ENCODE data around the gene KHDC1L.
"Not testable (repeated sequence)": the region's sequence is repeated elsewhere in the genome, so short reads cannot be mapped to it uniquely, and the experiment has no call there.

The KHDC1L gene

DNA sequence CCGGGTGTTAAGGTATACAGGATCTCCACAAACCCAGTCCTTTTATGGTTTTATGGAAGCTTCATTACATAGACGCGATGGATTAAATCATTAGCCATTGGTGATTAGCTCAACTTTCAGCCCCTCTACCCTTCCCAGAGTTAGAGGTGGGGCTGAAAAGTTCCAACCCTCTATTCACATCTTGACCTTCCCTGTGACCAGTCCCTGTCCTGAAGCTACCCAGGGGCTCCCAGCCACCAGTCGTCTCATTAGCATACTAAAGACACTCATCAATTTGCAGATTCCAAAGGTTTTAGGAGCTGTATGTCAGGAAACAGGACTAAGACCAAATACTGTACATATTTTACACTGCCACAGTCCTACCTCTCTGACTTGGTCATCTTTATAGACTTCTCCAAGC is 21.0 kb downstream of the KHDC1L start:
- DNase-seq: no peak

DNA sequence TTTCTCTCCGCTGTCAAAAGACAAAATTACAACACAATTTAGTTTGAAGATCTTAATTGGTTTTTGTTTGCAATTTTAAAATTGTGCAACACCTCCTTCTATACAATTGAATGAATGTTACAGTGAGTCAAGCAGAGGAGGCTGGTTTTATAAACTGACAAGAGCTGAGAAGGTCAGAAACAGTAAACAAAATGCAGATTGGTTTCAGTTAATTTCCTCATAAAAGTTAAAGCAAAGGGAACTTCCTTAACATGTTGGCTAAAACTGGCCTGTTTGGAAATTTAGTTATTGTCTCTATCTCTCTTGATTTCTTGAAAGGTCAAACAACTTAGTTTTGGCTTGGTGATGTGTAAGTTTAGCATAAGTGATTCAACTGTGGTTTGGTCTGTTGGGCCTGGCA is 22.2 kb downstream of the KHDC1L start:
- no peak for DNase-seq

DNA sequence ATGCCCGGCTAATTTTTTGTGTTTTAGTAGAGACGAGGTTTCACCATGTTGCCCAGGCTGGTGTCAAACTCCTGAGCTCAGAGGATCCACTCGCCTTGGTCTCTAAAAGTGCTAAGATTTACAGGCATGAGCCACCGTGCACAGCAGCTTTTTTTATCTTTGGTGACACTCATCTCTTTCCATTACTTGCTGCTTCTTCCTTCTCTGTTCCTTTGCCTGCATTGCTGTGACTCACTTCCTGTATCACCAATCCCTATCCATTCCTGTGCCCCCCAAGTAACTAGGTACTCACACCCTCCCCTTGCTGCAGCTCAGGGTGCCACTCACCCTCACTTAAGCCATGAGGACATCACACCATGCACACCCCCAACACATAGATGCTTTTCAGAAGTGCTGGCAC is 24.6 kb downstream of the KHDC1L start:
- DNase-seq: no peak

GRCh38 chr6:73200247-73200646 is 25.0 kb downstream of the KHDC1L start:
- DNase-seq: no peak

- DNase-seq: no peak
Observed at GRCh38 chr6:73194744-73195143, 30.6 kb downstream of the KHDC1L start.

- not testable (repeated sequence) for DNase-seq
Observed at GRCh38 chr6:73193302-73193701, 32.0 kb downstream of the KHDC1L start.

DNA sequence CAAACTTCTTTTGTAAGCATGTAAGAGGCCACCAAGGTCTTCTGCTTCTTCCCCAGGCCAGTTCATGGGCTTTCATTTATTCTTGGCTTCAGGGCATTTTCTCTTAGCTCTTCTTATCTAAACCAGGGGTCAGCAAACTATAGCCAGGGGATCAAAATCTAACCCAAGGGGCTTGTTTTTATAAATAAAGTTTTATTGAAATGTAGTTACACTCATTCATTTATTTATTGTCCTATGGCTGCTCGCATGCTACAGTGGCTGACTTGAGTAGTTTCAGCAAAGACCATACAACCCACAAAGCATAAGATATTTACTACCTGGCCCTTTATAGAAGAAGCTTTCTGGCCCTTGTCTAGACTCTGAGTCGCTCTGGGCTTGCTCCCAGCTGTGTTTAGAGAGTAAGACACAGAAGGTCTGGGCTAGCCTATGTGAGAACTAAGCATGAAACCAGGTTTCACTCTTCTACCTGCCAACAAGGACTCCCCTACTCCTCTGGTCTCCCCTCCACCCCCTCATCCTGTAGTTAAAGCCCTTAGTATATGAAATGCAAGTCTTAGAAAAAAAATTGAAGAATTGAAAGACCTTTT is 43.2 kb downstream of the KHDC1L start:
- no peak for DNase-seq

DNA sequence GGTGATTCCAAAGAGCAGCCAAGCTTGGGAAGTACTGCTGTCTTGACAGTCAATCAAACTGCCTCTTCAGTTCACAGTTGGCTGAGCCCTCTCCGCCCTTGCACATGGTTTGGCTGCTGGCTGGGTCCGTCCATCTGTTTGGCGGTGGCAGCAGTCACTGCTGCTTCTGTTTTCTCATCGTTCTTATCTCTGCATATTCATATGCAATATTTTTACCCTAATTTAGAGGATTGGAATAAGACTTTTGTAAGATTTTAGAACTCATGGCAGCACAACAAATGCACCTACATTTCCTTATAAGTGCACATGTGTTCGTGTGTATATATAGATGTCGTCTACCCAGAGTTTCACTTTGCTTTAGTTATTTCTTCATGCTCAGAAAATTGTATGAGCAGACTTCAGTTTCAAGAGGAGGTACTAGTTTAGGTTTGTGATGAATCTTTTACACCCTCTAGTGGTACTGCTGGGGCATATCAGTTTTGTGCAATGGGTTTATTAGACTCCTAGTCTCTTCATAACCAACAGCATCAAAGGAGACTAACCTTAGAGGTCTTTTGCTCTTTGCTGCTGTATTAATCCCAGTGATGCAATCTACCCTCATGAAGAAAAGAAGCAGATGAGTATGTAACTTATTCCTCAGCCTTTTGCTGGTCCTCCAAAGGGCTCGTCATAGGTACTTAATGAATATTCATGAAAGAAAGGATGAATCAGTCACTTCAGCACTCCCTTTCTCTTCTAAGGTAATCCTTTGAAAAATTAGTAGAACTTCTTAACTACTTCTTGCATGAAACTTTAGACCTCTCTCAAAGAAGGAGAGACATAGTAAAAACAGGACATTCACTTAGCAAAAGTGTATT is 44.3 kb downstream of the KHDC1L start:
- peak; percentile 85 to 92 for DNase-seq

GRCh38 chr6:73180076-73180738 is 45.1 kb downstream of the KHDC1L start:
- DNase-seq: no peak

DNA sequence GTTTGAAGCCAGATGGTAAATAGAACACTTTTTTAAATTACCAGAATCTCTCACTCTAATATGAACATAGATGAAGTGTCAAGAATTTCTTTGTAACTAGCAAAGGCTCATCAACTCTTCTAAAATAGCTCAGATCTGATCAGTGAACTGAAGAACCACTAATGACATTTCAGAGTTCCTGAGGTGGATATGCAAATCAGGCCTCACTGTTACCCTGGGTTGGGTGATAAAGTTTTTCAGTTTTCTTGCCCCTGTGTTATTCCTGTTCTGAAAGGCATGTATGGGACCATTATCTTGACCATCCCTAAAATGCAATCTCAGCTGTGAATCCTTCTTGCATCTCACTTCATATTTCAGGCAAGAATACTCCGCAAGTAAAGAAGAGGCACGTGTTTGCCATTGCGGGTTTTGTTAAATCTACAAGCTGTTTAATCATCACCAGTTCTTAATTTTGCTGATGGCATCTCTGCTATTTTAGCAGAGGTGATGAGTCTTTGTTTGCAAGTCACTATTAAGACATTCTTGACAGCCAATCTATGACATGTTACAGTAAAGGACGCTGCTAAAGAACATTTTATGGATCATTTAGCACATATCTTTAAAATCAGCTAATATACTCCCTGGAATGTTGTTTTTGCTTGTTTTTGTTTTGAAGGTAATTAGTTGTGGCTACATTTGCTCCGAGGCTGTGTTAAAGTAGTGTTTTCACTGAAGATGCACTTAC is 47.9 kb downstream of the KHDC1L start:
- no peak for DNase-seq

DNA sequence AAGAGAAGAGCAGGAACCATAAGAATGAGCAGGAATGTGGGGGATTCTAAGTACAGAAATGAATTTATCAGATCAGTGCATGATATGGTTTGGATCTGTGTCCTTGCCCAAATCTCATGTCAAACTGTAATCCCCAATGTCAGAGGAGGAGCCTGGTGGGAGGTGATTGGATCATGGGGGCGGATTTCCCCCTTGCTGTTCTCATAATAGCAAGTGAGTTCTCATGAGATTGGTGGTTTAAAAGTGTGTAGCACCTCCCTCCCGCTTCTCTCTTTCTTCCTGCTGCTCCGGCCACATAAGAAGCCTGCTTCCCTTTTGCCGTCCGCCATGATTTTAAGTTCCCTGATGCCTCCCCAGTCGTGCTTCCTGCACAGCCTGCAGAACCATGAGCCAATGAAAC is 49.2 kb downstream of the KHDC1L start:
- no peak for DNase-seq

GRCh38 chr6:73174646-73175045 is 50.6 kb downstream of the KHDC1L start:
- no peak for DNase-seq

All from Kasumi-1 (cell line).